Tibial nerve (tissue), 4 donors: ENCODE results near the gene MLN. TPM values are rescaled to one million over a fixed set of nuclear protein-coding genes. Genes with fewer than 3 reads are reported as not detected.

Experiments used
- DNase-seq, 2 donors: peaks; one replicate each; pipeline ENCODE4 v3.0.0-alpha.2; 2019; ENCODE audit warnings: low spot score in 2 of 2
- H3K27ac ChIP-seq, 4 donors: fragments of 200-600 bp; sonication (generic) in 3 of 4; one replicate each; pipeline ENCODE4 v1.5.1; 2017 to 2019; ENCODE audit warnings: mild to moderate bottlenecking in 1 of 4
- H3K27me3 ChIP-seq, 2 donors: fragments of 200-600 bp; sonication (generic) in 1 of 2; one replicate each; pipeline versions ENCODE4 v1.5.1 to v1.6.0; 2017 to 2019
- H3K36me3 ChIP-seq, 3 donors: fragments of 200-600 bp; sonication (generic); one replicate each; pipeline ENCODE4 v1.5.1; 2018 to 2019
- H3K4me1 ChIP-seq, 4 donors: fragments of 200-600 bp; sonication (generic) in 3 of 4; one replicate each; pipeline ENCODE4 v1.5.1; 2017 to 2019
- H3K4me3 ChIP-seq, 4 donors: fragments of 200-600 bp; sonication (generic) in 3 of 4; one replicate each; pipeline ENCODE4 v1.5.1; 2017 to 2019; ENCODE audit warnings: mild to moderate bottlenecking in 1 of 4, moderate library complexity in 1 of 4
- H3K9me3 ChIP-seq, 4 donors: fragments of 200-600 bp; sonication (generic) in 3 of 4; one replicate each; pipeline ENCODE4 v1.5.1; 2017 to 2019
- EP300 ChIP-seq, 2 donors: sonication (generic); formaldehyde crosslinking; IDR thresholded peaks; one replicate each; pipeline ENCODE4 v1.6.1; 2017; ENCODE audit warnings: antibody characterized with exemption in 2 of 2, mild to moderate bottlenecking in 1 of 2
- POLR2A ChIP-seq, 2 donors: fragments of 450-650 bp; IDR thresholded peaks; one replicate each; pipeline ENCODE4 v1.6.1; 2017; ENCODE audit warnings: antibody characterized with exemption in 2 of 2, mild to moderate bottlenecking in 2 of 2, moderate library complexity in 2 of 2
- WGBS, 2 donors: methylation state at CpG; one replicate each; pipeline ENCODE4 v1.1.5; 2018; 5-methylcytosine and 5-hydroxymethylcytosine counted together
- total RNA-seq, 4 donors: library from RNA; depleted of rRNA; stranded (reverse); fragments of >200 nt; gene quantifications; one replicate each; pipeline ENCODE4 v1.1.0, GENCODE V29; 2016
- TF ChIP-seq, protein P1 (sequence below), 5 experiments: fragments of 200-600 bp in 3 of 5; fragments of 450-650 bp in 2 of 5; sonication (generic) in 3 of 5; IDR thresholded peaks; one replicate each; pipeline ENCODE4 v1.5.1; 2016 to 2019; ENCODE audit warnings: antibody characterized with exemption in 5 of 5, mild to moderate bottlenecking in 3 of 5, moderate library complexity in 2 of 5

MLN gene
- total RNA-seq, 4 donors from 2014 or later = not detected

- H3K27me3 ChIP-seq = no peaks in the 10 kb centered on the region
- H3K9me3 ChIP-seq = peaks cover 0 to 6% (median 0%) of the 10 kb centered on the region in 4 donors
- H3K36me3 ChIP-seq = no peaks in the 10 kb centered on the region
- no peak for DNase-seq
- peaks cover 0 to 7% (median 3%) of the 10 kb centered on the region in 4 donors for H3K4me1 ChIP-seq
- WGBS, 2 donors = 73 to 81% methylated on average over 4 of the region's 4 CpGs
- H3K4me3 ChIP-seq = no peak overlapping the region
- no peak overlapping the region for H3K27ac ChIP-seq
- TF ChIP-seq, protein P1, sequence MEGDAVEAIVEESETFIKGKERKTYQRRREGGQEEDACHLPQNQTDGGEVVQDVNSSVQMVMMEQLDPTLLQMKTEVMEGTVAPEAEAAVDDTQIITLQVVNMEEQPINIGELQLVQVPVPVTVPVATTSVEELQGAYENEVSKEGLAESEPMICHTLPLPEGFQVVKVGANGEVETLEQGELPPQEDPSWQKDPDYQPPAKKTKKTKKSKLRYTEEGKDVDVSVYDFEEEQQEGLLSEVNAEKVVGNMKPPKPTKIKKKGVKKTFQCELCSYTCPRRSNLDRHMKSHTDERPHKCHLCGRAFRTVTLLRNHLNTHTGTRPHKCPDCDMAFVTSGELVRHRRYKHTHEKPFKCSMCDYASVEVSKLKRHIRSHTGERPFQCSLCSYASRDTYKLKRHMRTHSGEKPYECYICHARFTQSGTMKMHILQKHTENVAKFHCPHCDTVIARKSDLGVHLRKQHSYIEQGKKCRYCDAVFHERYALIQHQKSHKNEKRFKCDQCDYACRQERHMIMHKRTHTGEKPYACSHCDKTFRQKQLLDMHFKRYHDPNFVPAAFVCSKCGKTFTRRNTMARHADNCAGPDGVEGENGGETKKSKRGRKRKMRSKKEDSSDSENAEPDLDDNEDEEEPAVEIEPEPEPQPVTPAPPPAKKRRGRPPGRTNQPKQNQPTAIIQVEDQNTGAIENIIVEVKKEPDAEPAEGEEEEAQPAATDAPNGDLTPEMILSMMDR (IDR thresholded peaks at IDR 0.05) = no peak
- no peak for TF ChIP-seq EP300 (IDR thresholded peaks at IDR 0.05)
- no peak for TF ChIP-seq POLR2A (IDR thresholded peaks at IDR 0.05)
These were observed 41.1 kb downstream of the MLN start for GRCh38 chr6:33762713-33763112.

DNA sequence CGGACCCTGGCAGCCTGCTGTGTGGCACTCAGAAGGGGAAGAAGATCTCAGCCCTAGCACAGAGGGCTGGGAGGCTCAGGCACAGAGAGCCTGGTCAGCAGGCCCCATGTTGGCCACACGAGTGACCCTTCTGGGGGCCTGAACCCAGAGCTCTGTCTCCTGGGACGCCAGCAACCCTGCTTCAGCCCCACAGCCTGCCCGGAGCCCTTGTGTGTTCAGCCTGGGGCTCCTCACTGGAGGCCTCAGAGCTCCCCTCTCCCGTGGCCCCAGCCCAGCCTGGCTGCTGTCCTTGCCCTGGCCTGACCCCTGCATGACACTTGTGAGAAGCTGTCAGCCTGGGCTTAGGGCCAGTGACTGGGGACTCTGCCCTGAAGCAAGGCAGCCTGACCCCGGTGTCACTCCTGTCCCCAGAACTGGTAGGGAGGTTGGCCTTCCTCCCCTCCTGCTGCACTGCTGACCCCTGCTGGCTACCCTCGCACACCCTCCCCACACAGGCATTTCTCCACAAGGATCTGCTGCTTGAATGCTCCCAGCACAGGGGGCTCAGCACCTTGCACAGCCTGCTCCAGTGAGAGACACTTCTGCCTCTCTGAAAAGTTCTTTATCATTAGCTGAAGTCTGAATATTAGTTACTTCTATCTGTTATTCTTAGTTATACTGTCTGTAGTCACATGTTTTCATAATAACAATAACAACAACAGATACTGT is 41.7 kb downstream of the MLN start:
- H3K4me3 ChIP-seq = no peak overlapping the region

GRCh38 chr6:33761581-33761921 is 42.3 kb downstream of the MLN start:
- Histone ChIP-seq H3K4me3 (no peak overlapping the region), H3K27me3 (no peaks in the 10 kb centered on the region), H3K4me1 (peaks cover 0 to 7% (median 3%) of the 10 kb centered on the region in 4 donors), H3K9me3 (no peaks in the 10 kb centered on the region), H3K27ac (no peak overlapping the region), H3K36me3 (no peaks in the 10 kb centered on the region)
- WGBS, 2 donors = 100% methylated on average over 1 of the region's 2 CpGs; no CpG with 5 or more reads in 1 of the 2 donors
- no peak for DNase-seq
- no peak for TF ChIP-seq EP300 (IDR thresholded peaks at IDR 0.05)
- no peak for TF ChIP-seq POLR2A (IDR thresholded peaks at IDR 0.05)
- TF ChIP-seq, protein P1 (IDR thresholded peaks at IDR 0.05) = no peak

More for the DNA sequence above, 41.7 kb downstream of the MLN start:
- peaks cover 0 to 2% (median 0%) of the 10 kb centered on the region in 4 donors for H3K9me3 ChIP-seq
- H3K27me3 ChIP-seq = no peaks in the 10 kb centered on the region
- DNase-seq = no peak
- no peak for TF ChIP-seq POLR2A (IDR thresholded peaks at IDR 0.05)
- TF ChIP-seq, protein P1 (IDR thresholded peaks at IDR 0.05) = peak; percentile 26 to 56 (median 32)
- 20 to 39% methylated on average over 2 to 4 of the region's 7 CpGs for WGBS, 2 donors
- peaks cover 0 to 7% (median 3%) of the 10 kb centered on the region in 4 donors for H3K4me1 ChIP-seq
- no peaks in the 10 kb centered on the region for H3K36me3 ChIP-seq
- H3K27ac ChIP-seq = no peak overlapping the region

- no peaks in the 10 kb centered on the region for H3K27me3 ChIP-seq
- H3K36me3 ChIP-seq = no peaks in the 10 kb centered on the region
- peaks cover 0 to 7% (median 3%) of the 10 kb centered on the region in 4 donors for H3K4me1 ChIP-seq
- no peak overlapping the region for H3K4me3 ChIP-seq
- WGBS, 2 donors = 84% methylated on average over 9 of the region's 9 CpGs
- DNase-seq = no peak
- no peak overlapping the region for H3K27ac ChIP-seq
- no peak for TF ChIP-seq POLR2A (IDR thresholded peaks at IDR 0.05)
- TF ChIP-seq EP300 (IDR thresholded peaks at IDR 0.05) = no peak
- TF ChIP-seq, protein P1 (IDR thresholded peaks at IDR 0.05) = no peak
- H3K9me3 ChIP-seq = no peaks in the 10 kb centered on the region
These were observed 43.7 kb downstream of the MLN start for GRCh38 chr6:33759887-33760629.

GRCh38 chr6:33758815-33759216 is 45.0 kb downstream of the MLN start:
- H3K4me1 ChIP-seq = peaks cover 0 to 7% (median 3%) of the 10 kb centered on the region in 4 donors

More at GRCh38 chr6:33758815-33759216, 45.0 kb downstream of the MLN start:
- Histone ChIP-seq H3K9me3 (no peaks in the 10 kb centered on the region), H3K36me3 (no peaks in the 10 kb centered on the region), H3K27ac (no peak overlapping the region), H3K27me3 (no peaks in the 10 kb centered on the region), H3K4me3 (no peak overlapping the region)
- DNase-seq = no peak
- WGBS, 2 donors = 65 to 68% methylated on average over 7 of the region's 7 CpGs
- TF ChIP-seq, protein P1 (IDR thresholded peaks at IDR 0.05) = no peak
- TF ChIP-seq POLR2A (IDR thresholded peaks at IDR 0.05) (no peak), EP300 (IDR thresholded peaks at IDR 0.05) (no peak)
